Nucleus accumbens (tissue), 56 donors: ENCODE results near the gene RBP4.
A peak's percentile ranks its signal among the peaks of the same experiment; 100 is the strongest.
"Not testable (repeated sequence)": the region's sequence is repeated elsewhere in the genome, so short reads cannot be mapped to it uniquely, and the experiment has no call there.

Source experiments
- DNase-seq, 56 donors: peaks; one replicate each; lab custom pipeline; 2025; lab: John Stamatoyannopoulos, UW

RBP4 gene

DNA sequence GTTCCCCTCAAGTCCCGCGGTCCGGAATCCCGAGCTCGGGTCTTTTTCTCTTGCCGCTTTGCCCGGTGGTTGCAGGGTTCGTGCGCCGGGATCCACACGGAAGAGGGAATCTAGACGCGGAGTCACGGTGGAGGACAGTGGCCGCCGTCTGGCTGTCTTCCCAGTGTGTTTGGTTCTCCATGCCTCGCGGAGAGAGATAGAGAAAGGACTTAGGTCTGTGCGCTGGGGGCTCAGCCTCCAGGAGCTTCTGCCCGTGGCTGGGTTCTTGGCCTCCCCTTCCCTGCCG, 33.0 kb downstream of the RBP4 start:
- DNase-seq: no peak

DNA sequence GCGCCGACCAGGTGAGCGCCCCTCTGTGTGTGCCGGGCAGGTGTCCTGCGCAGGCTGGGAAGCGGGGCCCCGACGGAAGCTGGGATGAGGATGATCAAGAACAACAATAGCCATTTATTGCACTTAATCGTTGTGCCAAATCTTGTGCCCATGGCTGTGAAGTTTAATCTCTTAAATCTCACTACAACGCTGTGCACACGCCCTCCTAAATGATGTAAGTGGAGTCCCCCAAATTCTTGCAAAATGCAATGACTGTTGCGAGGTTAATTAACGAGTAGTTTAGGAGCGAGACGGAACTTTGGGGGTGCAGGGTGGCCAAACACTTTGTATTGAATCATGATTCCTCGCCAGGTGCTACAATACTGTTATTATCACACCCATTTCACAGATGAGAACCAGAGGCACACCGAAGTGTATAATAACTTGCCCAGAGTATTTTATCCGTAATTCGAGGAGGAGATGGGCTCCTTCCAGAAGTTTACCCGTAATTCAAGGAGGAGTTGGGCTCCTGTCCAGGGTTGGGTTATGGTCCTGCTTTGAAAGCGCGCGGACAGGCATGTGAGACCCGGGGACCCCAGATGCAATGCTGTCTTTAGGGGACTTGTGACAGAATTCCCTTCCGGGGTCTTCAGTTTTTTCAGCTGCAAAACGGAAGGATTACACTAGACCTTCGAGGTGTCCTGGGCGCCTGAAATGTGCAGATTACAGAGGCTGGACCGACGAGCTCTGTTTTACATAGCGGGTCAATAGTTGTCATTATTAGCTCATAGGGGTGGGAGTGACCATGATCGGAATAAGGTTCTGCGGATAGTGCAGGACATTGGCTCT, 33.5 kb downstream of the RBP4 start:
- no peak for DNase-seq

DNA sequence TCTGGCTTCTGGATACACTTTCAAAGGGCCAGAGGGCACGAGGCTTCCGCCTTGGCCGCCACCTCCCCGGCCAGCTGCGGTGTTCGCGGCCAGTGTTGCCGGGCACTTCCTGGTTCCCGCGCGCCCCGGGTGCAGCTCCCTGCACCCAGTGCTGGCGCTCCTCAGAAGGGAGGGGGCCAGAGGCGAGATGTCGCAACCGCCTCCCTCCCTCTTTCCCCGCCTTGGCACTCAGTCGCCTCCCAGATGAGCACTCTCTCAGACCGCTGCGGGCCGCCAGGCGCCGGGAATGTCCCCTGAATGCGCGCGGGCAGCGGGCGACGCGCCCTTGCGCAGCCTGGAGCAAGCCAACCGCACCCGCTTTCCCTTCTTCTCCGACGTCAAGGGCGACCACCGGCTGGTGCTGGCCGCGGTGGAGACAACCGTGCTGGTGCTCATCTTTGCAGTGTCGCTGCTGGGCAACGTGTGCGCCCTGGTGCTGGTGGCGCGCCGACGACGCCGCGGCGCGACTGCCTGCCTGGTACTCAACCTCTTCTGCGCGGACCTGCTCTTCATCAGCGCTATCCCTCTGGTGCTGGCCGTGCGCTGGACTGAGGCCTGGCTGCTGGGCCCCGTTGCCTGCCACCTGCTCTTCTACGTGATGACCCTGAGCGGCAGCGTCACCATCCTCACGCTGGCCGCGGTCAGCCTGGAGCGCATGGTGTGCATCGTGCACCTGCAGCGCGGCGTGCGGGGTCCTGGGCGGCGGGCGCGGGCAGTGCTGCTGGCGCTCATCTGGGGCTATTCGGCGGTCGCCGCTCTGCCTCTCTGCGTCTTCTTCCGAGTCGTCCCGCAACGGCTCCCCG, 34.4 kb downstream of the RBP4 start, which contains the start of gene FFAR4:
FFAR4 (plus strand) TSS at position 231 of the 842 bp plus-strand sequence; CDS start at position 287, 56 bp downstream.
- peak in 11 of 56 donors; percentile 4 to 47 (median 18) for DNase-seq

DNA sequence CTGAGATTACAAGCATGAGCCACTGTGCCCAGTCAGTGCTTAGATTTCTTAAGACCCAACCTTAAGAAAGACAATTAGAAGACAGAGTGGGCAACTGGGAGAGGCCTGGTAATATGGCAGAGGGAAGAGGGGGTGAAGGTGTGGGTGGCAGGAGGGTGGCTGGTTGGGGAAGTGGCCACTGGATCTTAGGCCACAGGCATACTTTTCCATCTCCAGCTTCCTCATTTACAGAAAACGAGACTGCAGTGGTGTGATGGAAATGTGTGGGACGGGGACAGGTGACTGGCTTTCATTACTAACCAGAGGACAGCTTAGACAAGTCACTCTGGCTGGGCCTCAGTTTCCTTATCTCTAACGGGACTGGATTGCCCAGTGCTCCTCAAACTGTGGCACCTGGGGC, 35.6 kb downstream of the RBP4 start:
- DNase-seq: no peak

DNA sequence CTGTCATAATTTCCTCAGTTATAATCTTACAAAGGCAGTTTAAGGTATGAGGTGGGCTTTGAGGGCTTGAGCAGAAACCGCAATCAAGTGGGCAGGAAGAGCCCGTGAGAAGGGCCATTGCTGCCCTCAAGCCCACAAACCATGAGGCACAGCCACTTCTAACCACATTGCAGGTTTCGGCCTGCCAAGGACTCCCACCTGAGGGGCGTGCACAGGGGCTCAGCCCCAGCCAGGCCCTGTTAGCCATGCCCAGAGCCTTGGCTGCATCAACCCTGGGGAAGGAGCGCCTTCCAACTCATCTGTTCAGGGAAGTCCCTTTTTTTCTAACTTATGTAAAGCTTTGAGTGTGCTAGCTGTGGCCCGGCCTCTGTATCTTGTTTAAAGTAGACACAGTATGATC, 40.5 kb downstream of the RBP4 start:
- no peak for DNase-seq

DNA sequence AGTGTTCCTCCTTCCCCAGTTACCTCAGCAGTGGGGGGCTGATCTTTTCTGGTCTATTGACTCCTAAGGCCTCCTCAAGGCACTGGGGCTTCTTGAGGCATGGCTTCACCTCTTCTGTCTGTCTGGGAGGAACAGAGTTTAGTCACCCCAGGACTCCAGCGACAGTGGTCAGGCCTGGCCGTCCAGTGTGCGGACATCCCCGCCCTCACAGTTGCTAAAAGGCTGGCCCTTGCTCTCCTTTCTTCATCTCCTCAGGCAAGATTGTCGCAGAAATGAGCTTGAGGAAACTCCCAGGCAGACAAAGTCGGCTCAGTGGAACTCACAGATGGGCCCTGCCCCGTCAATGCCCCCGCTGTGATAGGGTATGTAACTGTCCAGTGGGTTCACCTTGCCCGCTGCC, 41.5 kb downstream of the RBP4 start:
- DNase-seq: no peak

DNA sequence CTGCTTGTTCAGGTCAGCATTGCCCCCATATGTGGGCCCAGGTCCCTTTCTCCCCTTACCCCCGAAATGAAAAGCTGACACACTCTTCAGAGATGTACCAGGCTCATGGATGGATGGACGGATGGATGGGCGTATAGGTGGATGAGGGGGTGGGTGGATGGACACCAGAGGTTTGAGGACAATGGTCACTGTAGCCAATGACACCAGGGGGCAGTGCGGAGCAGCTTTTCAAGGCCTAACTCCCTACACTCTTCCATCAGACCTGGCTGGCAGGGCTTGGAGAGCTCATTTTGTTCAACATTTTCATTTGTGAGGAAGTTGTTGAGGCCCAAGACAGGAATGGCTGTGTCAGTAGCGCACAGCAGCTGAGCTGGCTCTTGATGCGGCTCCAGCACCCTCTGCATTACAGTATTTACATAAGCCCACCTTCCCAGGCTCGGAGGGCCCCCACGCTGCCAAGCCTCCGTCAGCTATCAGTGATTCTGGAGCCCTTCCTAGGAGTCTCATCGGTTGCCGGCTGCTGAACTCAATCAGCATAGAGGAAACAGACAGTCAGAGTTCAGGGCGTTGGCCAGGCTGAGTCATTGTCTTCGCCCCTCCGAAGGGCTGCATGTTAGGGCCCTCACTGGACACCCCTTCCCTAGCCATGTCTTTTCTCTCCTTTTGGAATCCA, 46.1 kb downstream of the RBP4 start:
- DNase-seq: peak in 26 of 56 donors; percentile 4 to 75 (median 23)

DNA sequence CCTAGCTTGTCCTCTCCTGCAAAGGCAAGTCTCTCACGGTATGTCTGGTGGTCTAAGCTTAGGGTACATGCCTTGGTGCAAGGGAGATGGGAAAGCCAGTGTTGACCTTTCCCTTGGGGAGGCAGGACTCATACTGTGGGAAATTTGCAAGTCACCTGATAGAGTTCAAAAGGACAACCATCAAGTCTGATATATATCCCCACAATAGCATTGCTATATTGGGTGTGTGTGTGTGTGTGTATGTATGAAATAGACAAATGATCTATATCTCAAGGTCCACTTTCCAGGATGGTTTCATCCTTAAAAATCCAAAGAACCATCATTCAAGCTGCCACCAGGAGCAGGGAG, 46.7 kb downstream of the RBP4 start:
- no peak for DNase-seq

DNA sequence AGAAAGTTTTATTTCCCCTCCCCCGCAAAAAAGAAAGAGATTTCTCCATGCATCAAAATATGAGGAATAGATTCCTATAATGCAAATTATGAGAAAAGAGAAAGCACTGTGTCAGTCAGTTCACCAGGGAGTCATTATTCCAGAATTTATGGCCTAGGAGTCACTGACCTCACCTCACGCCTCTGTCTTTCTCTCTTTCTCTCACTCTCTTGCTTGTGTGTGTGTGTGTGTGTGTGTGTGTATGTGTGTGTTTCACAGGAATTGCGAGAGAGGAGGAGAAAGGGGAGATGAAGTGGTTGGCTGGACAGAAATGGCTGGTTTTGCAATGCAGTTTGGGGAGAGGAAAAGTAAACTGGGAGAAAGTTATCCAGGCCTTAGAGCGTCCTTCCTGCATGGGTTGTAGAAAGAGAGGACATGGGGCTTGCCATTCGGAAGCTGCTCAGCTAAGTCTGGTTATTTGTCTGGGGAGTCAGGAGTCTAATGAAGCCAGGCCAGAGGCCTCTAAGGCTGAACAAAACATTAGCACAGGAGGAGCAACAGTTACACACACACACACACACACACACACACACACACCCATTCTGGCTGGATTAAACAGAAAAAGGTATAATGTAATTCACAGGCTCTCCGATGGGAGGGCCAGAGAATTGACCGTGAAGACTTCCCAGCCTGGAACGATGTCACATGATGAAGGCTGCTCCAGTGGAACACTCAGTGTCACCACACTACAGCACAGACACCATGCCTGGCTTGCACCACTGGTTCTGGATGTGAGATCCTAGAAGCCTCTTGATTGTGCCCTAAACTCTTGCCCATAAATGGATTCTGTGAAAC, 47.3 kb downstream of the RBP4 start:
- no peak for DNase-seq

DNA sequence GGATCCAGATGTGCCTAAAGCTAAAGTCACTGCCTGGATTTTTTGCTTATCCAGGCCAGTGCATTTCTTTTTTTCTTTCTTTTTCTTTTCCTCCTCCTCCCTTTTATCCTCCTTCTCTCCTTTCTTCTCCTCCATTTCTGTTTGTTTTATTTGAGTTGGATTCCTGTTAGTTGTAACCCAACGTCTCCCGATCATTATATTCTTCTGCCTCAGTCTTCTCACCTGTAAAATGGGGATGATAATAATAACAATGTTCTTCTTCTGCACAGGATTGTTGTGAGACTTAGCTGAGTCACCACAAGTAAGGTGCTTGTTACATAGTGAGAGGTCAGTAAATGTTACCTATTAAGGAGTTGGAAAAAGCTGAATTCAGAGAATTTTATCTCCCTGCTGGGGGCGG, 48.3 kb downstream of the RBP4 start:
- no peak for DNase-seq

DNA sequence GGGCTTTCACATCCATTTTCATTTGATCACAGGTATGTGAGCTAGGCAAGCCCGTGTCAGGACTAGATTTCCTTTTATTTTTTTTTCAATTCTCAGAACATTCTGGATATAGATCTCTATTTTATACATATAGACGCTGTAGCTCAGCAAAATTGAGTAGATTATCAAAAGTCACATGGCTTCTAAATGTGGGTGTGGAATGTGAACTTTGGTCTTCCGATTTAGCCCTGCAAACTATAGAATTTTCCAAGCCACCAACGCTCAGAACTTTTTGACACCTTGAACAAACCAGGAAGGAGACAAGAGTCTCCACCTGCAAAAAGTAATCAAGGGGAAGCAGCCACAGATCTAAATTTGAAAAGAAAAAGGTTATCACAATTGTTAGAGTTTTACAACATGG, 50.4 kb downstream of the RBP4 start:
- DNase-seq: no peak

DNA sequence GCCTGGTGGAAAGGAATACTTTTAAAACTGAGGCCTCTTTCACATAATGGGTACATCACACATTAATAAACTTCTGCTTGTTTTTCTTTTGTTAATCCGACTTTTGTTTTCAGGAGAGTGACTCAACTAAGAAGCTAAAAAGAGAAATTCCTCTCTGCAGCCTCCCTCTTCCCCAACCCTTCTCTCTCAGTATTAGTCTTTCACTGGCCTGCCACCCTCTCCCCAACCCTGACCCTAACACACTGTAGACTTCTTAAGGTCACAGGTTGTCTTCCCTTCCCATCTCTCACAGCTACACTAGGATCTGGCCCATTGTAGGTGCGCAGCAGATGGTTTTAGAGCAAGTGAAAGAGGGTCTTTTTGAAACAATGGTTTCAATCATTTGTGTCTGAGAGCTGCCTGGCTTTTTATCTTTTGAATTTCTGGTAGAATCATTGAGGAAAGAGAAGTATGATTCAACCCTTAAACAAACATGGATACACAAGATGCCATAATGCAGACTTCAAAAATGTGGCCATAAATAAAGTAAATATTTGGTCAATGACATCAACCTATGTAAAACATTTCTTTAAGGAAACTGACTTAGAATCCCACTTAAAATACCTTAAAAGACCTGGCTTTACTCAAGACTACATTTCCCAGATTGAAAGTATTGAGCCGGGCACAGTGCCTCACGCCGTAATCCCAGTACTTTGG, 52.5 kb downstream of the RBP4 start:
- no peak for DNase-seq

DNA sequence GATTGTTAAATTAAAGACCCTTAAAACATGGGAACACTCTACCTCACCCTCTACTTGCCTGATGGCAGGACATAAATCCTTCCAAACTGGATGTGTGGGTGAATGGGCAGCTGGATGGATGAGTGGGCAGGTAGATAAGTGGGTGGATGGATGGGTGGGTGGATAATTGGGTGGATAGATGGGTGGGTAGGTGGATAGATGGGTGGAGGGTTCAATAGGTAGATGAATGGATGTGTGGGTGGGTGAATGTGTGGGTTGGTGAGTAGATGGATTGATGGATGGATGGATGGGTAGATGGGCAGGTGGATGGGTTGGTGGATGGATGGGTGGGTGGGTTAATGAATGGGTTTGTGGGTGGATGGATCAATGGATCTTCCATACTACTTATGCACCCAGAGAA, 53.5 kb downstream of the RBP4 start:
- DNase-seq: no peak

DNA sequence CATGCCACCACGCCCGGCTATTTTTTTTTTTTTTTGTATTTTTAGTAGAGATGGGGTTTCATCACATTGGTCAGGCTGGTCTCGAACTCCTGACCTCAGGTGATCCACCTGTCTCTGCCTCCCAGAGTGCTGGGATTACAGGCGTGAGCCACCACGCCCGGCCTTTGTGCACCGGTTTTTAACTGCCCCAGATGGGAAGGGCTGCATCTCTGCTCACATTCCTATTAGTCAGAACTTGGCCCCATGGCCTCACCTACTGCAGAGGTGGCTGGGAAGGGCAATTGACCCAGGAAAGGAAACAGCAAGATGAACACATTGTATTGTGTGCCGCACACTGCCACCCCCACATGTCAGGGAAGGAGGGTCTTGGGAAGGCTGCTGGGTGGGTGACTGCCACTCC, 54.0 kb downstream of the RBP4 start:
- DNase-seq: not testable (repeated sequence)

DNA sequence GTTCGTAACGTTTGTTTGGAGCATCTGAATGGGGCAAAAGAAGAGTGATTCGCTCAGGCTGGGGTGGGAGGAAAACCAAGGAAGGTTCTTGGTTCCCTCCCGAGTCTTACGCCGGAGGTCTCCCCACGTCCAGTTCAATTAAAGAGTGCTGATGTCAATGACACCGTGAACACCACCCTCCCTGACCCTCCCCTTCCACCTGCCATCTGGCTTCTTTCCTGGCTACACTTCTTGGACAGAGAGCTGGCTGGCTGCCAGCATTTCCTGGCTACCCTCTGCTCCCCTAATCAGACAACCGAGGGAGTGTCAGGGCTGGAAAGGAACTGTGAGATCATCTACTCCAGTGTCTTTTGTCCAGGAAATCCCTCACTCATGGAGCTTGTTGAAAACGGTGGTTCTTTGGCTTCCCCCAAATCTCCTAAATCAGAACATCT, 58.7 kb downstream of the RBP4 start:
- DNase-seq: no peak
